Measurements from ENCODE around the gene IL23R. TPM values are rescaled to one million over a fixed set of nuclear protein-coding genes. Genes with fewer than 3 reads are reported as not detected.

Gene IL23R
- total and polyA plus RNA-seq, 2 of the 13 experiments (the other 11 are each of a cell fraction or from before 2014, with no cell fraction given) = not detected

- TF ChIP-seq CSRNP1 (CRISPR knock-in tag; IDR thresholded peaks at IDR 0.05) = no peak
- TF ChIP-seq CREBL2 (CRISPR knock-in tag; IDR thresholded peaks at IDR 0.05; ENCODE audit: borderline replicate concordance) = no peak
- no peak for TF ChIP-seq ELK4 (CRISPR knock-in tag; IDR thresholded peaks at IDR 0.05; ENCODE audit: borderline replicate concordance)
- TF ChIP-seq ZBTB1 (CRISPR knock-in tag; IDR thresholded peaks at IDR 0.05; ENCODE audit: borderline replicate concordance) = no peak
- TF ChIP-seq ZSCAN9 (CRISPR knock-in tag; IDR thresholded peaks at IDR 0.05; ENCODE audit: borderline replicate concordance) = no peak
- no peak for TF ChIP-seq PRDM15 (CRISPR knock-in tag; IDR thresholded peaks at IDR 0.05)
- no peak for TF ChIP-seq ZFAT (CRISPR knock-in tag; conservative IDR thresholded peaks at IDR 0.05)
- TF ChIP-seq ZNF670 (CRISPR knock-in tag; IDR thresholded peaks at IDR 0.05; ENCODE audit: borderline replicate concordance) = no peak
- no peak for TF ChIP-seq MNT (IDR thresholded peaks at IDR 0.05)
- TF ChIP-seq STAG1 (CRISPR knock-in tag; IDR thresholded peaks at IDR 0.05) = no peak
- no peak for TF ChIP-seq IRF9 (CRISPR knock-in tag; IDR thresholded peaks at IDR 0.05; ENCODE audit: borderline replicate concordance)
- TF ChIP-seq ZFX (CRISPR knock-in tag; IDR thresholded peaks at IDR 0.05; ENCODE audit: low read depth) = no peak
- no peak for TF ChIP-seq ZNF512B (CRISPR knock-in tag; IDR thresholded peaks at IDR 0.05; ENCODE audit: borderline replicate concordance)
These were observed 98.6 kb downstream of the IL23R start (continued) for GRCh38 chr1:67264899-67265298.
